Keratinocyte (primary cell): Measurements from ENCODE around the gene CMBL. TPM values are rescaled to one million over a fixed set of nuclear protein-coding genes. Genes with fewer than 3 reads are reported as not detected.

Experiments used
- DNase-seq: peaks from one replicate; pipeline ENCODE4 v3.0.0-alpha.2; 2011; ENCODE audit warnings: low read depth, missing footprints, low spot score
- FAIRE-seq: peaks from 2 replicates; lab custom pipeline; 2011; peaks lifted over from hg19 to GRCh38; lab: Jason Lieb, UNC
- H2AFZ ChIP-seq: 2 replicates; pipeline ENCODE4 v1.6.0; 2012; ENCODE audit warnings: low read length, control low read depth, inconsistent platforms; ENCODE audit not compliant: control insufficient read depth
- H3K27ac ChIP-seq: 2 replicates; pipeline ENCODE4 v1.5.1; 2011; ENCODE audit warnings: low read length; ENCODE audit not compliant: control insufficient read depth, insufficient read depth
- H3K27me3 ChIP-seq: 3 replicates; pipeline ENCODE4 v1.6.0; 2011; ENCODE audit warnings: low read length; ENCODE audit not compliant: control insufficient read depth, insufficient read depth; ENCODE audit errors: extremely low read depth
- H3K36me3 ChIP-seq, 2 experiments: 2 replicates in 1 of 2; 3 replicates in 1 of 2; pipeline ENCODE4 v1.5.1; 2011; ENCODE audit warnings: low read length in 2 of 2, mild to moderate bottlenecking in 1 of 2; ENCODE audit not compliant: control insufficient read depth in 2 of 2, insufficient read depth in 2 of 2; ENCODE audit errors: extremely low read depth in 1 of 2
- H3K4me1 ChIP-seq: 3 replicates; pipeline ENCODE4 v1.5.1; 2011; ENCODE audit warnings: low read length; ENCODE audit not compliant: control insufficient read depth, insufficient read depth; ENCODE audit errors: extremely low read depth
- H3K4me2 ChIP-seq: 3 replicates; pipeline ENCODE4 v1.6.0; 2011; ENCODE audit warnings: low read depth, low read length; ENCODE audit not compliant: control insufficient read depth, insufficient read depth; ENCODE audit errors: extremely low read depth
- H3K4me3 ChIP-seq, 3 experiments: fragments of 200-600 bp in 1 of 3; sonication (generic) in 1 of 3; 2 replicates in 2 of 3; 3 replicates in 1 of 3; pipeline ENCODE4 v1.5.1; 2011 to 2016; ENCODE audit warnings: low read length in 3 of 3, mild to moderate bottlenecking in 3 of 3, control low read depth in 2 of 3, inconsistent platforms in 1 of 3, low read depth in 1 of 3, mixed read lengths in 1 of 3, mixed run types in 1 of 3, moderate library complexity in 1 of 3; ENCODE audit not compliant: control insufficient read depth in 2 of 3, insufficient read depth in 2 of 3; ENCODE audit errors: extremely low read depth in 1 of 3
- H3K79me2 ChIP-seq: 2 replicates; pipeline ENCODE4 v1.6.0; 2012; ENCODE audit warnings: low read length; ENCODE audit not compliant: control insufficient read depth, insufficient read depth
- H3K9ac ChIP-seq: 3 replicates; pipeline ENCODE4 v1.6.0; 2011; ENCODE audit warnings: low read length; ENCODE audit not compliant: control insufficient read depth, insufficient read depth; ENCODE audit errors: extremely low read depth
- H3K9me1 ChIP-seq: 3 replicates; pipeline ENCODE4 v1.6.0; 2011; ENCODE audit warnings: low read length; ENCODE audit not compliant: control insufficient read depth, insufficient read depth; ENCODE audit errors: extremely low read depth
- H3K9me3 ChIP-seq: 2 replicates; pipeline ENCODE4 v1.5.1; 2012; ENCODE audit warnings: low read depth, low read length; ENCODE audit not compliant: control insufficient read depth
- H4K20me1 ChIP-seq: 3 replicates; pipeline ENCODE4 v1.6.0; 2011; ENCODE audit warnings: low read length; ENCODE audit not compliant: control insufficient read depth, insufficient read depth; ENCODE audit errors: extremely low read depth
- EZH2 ChIP-seq: IDR thresholded peaks from one replicate; pipeline ENCODE4 v1.6.1; 2012; ENCODE audit warnings: inconsistent platforms, mild to moderate bottlenecking, low read length, moderate library complexity
- dilution Hi-C: fragments of 300-500 bp; cut with MboI; formaldehyde crosslinking; loops from one replicate; pipeline ENCODE4 v1.7.0; 2020; ENCODE audit warnings: low sequenced_read_pairs; ENCODE audit not compliant: extremely low pct_ligation_motif_present
- polyA plus RNA-seq, 5 experiments: library from polyadenylated mRNA; depleted of rRNA in 3 of 5; stranded (reverse) in 3 of 5; stranded (forward) in 1 of 5; unstranded in 1 of 5; fragments of >200 nt; gene quantifications; 1 replicate in 1 of 5; 2 replicates in 3 of 5; 3 replicates in 1 of 5; pipeline versions ENCODE4 v1.2.1 to v1.2.3, GENCODE V29; 2011 to 2012; ENCODE audit warnings: missing spikeins in 2 of 5, low read depth in 1 of 5, low replicate concordance in 1 of 5
- TF ChIP-seq, protein P1 (sequence below), 3 experiments: IDR thresholded peaks in 1 of 3; conservative IDR thresholded peaks in 1 of 3; optimal IDR thresholded peaks in 1 of 3; 2 replicates in 2 of 3; 3 replicates in 1 of 3; pipeline versions ENCODE3 to v1.5.1; 2011; ENCODE audit warnings: low read length in 3 of 3, mild to moderate bottlenecking in 3 of 3, moderate library complexity in 2 of 3, control low read depth in 1 of 3, inconsistent platforms in 1 of 3; ENCODE audit not compliant: insufficient read depth in 2 of 3; ENCODE audit errors: extremely low read depth in 1 of 3

The CMBL gene
- polyA plus RNA-seq, 1 donor (not counting 4 experiments of a cell fraction or from before 2014, with no cell fraction given) = 9.1 TPM

DNA sequence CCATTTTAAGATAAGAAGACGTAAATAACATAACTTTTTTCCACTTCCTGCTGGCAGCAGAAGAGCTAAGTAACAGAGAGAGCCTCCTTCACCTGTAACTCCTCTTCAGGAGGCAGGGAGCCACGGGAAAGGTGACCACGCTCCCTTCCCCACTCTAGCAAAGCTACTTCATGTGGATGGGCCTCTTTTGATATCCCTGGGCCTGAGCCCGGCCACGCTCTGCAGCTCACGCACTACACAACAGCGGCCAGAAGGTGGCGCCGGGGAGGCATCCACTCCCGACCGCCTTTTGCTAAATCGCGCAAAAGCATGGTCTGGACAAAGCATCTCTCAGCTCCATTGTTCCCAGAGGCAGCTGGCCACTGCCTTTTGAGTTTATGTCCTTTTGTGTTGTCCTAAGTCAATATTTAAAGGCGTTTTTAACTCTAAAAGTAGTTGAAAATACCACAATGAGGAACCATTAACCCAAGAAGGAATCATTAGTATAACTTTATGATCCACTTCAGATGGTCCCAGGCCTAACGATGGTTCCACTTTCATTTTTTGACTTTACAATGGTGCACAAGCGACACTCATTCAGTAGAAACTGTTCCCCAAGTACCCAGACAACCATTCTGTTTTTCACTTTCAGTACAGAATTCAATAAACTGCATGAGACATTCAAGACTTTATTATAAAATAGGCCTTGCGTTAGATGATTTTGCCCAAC, 23.6 kb downstream of the CMBL start:
- no peaks in the 10 kb centered on the region for H3K9me1 ChIP-seq
- H3K9me3 ChIP-seq = no peaks in the 10 kb centered on the region
- H3K36me3 ChIP-seq = no peaks in the 10 kb centered on the region
- TF ChIP-seq, protein P1, sequence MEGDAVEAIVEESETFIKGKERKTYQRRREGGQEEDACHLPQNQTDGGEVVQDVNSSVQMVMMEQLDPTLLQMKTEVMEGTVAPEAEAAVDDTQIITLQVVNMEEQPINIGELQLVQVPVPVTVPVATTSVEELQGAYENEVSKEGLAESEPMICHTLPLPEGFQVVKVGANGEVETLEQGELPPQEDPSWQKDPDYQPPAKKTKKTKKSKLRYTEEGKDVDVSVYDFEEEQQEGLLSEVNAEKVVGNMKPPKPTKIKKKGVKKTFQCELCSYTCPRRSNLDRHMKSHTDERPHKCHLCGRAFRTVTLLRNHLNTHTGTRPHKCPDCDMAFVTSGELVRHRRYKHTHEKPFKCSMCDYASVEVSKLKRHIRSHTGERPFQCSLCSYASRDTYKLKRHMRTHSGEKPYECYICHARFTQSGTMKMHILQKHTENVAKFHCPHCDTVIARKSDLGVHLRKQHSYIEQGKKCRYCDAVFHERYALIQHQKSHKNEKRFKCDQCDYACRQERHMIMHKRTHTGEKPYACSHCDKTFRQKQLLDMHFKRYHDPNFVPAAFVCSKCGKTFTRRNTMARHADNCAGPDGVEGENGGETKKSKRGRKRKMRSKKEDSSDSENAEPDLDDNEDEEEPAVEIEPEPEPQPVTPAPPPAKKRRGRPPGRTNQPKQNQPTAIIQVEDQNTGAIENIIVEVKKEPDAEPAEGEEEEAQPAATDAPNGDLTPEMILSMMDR (optimal IDR thresholded peaks at IDR 0.05 in 1 of 3, IDR thresholded peaks at IDR 0.05 in 1 of 3, conservative IDR thresholded peaks at IDR 0.05 in 1 of 3; ENCODE audit: extremely low read depth in 1 of 3, insufficient read depth in 2 of 3, low read length in 3 of 3) = peak; percentile 86 to 93 (median 92)
- no peak for TF ChIP-seq EZH2
- H2AFZ ChIP-seq = peak overlapping the region; percentile 42
- no peak overlapping the region for H3K4me3 ChIP-seq
- no peaks in the 10 kb centered on the region for H3K79me2 ChIP-seq
- H4K20me1 ChIP-seq = no peaks in the 10 kb centered on the region
- H3K4me2 ChIP-seq = no peak overlapping the region
- H3K27ac ChIP-seq = no peak overlapping the region
- no peaks in the 10 kb centered on the region for H3K27me3 ChIP-seq
- DNase-seq (no peak), FAIRE-seq (no peak)
- H3K9ac ChIP-seq = no peak overlapping the region
- peaks cover 8% of the 10 kb centered on the region for H3K4me1 ChIP-seq
- dilution Hi-C loops = no loop called here

DNA sequence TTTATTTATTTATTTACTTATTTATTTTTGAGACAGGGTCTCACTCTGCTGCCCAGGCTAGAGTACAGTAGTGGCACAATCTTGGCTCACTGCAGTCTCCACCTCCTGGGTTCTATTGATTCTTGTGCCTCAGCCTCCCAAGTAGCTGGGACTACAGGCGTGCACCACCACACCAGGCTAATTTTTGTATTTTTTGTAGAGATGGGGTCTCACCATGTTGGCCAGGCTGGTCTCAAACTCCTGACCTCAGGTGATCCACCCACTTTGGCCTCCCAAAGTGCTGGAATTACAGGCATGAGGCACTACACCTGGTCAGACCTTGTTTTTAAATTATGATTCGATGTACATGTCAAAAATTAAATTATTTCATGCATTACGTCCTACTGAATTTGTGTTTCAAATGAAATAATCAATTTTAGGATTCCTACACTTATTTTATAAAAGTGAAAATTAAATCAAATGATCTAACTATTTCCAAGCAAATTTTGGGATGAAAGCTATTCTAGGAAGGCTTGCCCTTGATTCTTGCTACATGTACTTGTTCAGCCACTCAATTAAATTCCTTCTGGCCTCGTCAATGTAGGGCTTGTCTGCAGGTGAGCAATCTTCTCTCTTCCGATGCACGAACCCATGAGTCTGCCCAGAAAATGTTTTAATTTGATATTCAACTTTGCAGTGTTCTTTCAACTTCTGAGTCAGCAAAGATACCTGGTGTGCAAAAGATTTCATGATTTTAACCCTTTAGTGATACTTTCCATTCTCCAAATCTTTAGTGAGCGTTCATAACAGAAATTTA, 27.6 kb downstream of the CMBL start:
- Histone ChIP-seq H3K4me1 (no peaks in the 10 kb centered on the region), H3K4me2 (no peak overlapping the region), H3K27me3 (no peaks in the 10 kb centered on the region), H3K27ac (no peak overlapping the region), H3K9me1 (no peaks in the 10 kb centered on the region), H3K36me3 (no peaks in the 10 kb centered on the region), H3K79me2 (no peaks in the 10 kb centered on the region), H2AFZ (no peak overlapping the region), H3K9me3 (no peaks in the 10 kb centered on the region), H3K4me3 (no peak overlapping the region), H3K9ac (no peak overlapping the region), H4K20me1 (no peaks in the 10 kb centered on the region)
- dilution Hi-C loops = no loop called here
- FAIRE-seq = no peak
- no peak for TF ChIP-seq EZH2
- TF ChIP-seq, protein P1 (optimal IDR thresholded peaks at IDR 0.05 in 1 of 3, IDR thresholded peaks at IDR 0.05 in 1 of 3, conservative IDR thresholded peaks at IDR 0.05 in 1 of 3; ENCODE audit: extremely low read depth in 1 of 3, insufficient read depth in 2 of 3, low read length in 3 of 3) = no peak
- no peak for DNase-seq
